GM21576 (cell line): Measurements from ENCODE around the gene ARHGAP29.
"Not testable (repeated sequence)": the region's sequence is repeated elsewhere in the genome, so short reads cannot be mapped to it uniquely, and the experiment has no call there.

Source experiments
- ATAC-seq: cut with Tn5 transposase; IDR thresholded peaks from one replicate; pipeline ENCODE4 v1.9.1; 2021; ENCODE audit warnings: mild to moderate bottlenecking, moderate library complexity; ENCODE audit not compliant: unreplicated experiment

Gene ARHGAP29

DNA sequence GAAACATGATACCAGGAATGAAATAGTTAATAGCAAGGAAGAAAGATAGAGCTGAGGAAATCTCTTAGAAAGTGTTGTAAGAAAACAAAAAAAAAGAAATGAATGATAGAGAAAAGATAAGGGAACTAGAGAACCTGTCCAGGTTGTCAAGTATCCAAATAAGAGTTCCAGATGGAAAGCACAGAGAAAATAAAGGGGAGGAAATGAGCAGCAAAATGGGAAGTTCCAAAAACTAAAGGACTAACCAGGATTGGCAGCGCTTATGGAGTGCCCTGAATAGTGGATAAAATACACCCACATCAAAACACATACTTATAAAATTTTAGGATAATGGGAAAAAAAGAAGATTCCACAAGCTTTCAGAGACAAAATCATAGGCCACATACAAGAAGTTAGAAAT, 55.2 kb downstream of the ARHGAP29 start:
- ATAC-seq, result no peak

DNA sequence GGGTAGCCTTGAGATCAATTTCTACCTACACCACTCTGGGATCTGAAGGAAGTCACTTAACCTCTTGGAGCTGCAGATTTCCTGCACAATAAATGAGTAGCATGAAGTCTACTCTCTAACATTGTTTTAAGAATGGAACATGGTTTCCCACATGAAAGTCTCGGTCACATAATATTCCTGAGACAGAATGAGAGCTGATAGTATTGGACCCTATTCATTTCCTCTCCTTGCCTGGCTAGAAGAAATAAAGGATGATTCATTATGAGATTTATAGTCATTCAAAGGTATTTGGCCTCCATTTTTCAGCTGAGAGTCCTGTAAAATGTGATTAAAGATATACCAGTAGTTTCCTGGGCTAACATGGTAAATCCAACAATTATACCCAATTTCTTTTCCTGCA, 56.7 kb downstream of the ARHGAP29 start:
- ATAC-seq, result no peak

DNA sequence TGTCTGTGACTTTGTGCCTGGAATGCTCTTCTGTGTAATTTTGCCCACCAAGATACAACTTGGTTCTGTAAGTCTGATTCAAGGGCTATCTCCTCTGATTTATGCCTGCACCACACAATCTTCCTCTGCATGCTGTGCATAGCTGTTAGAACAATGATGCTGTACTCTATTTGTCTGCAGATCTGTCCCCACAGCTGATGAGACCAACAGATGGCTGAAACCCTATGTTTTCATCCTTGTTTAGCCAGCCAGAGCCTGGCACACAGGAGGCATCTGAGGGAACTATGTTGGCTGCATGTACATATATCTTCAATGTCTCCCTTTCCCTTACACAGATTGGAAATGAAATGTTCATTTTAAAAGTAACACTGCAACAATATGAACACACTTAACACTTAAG, 58.5 kb downstream of the ARHGAP29 start:
- ATAC-seq, result no peak

DNA sequence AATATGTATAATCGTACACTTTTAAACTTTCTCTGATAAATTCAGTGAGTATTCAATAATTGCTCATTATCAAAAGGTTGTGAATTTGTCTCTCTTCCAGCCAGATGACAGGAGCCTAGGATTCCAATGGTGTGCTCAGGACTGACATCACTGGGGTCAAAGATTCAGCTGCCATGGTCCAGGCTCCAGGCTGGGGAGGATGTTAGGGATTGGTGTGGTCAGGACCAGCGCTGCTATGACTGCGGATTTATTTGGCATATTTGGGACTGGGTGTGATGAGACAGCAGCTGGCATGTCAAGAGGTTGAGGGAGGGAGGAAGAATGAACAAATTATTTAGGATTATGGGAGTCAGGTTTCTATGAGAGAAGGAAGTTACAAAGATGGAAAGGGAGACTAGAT, 68.3 kb downstream of the ARHGAP29 start:
- ATAC-seq, result no peak

DNA sequence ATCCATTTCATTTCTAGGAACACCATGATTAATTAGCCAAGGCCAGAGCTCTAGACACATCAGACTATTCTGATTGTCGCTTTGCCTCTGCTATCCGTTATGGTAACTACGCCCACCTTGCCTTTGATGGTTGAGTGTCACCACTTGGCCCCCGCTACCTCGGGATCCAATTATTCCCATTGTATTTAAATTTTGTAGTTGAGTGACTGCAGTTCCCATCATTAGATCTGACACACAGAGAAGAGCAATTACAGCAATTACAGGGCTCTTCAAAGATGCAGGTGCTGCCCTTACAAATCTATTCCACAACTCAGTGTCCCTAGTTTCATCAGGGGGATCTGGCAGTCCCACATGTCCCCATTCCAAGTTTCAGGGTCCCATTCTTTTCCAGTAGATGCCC, 71.5 kb downstream of the ARHGAP29 start:
- ATAC-seq, result no peak

DNA sequence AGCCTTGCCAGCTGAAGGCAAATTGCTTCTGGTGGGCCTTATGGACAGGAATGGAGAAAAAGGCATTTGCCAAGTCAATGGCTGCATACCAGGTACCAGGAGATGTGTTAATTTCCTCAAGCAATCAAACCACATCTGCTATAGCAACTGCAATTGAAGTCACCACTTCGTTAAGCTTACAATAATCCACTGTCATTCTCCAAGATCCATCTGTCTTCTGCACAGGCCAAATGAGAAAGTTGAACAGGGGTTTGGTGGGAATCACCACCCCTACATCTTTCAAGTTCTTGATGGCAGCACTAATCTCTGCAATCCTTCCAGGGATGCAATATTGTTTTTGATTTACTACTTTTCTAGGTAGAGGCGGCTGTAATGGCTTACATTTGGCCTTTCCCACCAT, 72.5 kb downstream of the ARHGAP29 start:
- ATAC-seq, result not testable (repeated sequence)

DNA sequence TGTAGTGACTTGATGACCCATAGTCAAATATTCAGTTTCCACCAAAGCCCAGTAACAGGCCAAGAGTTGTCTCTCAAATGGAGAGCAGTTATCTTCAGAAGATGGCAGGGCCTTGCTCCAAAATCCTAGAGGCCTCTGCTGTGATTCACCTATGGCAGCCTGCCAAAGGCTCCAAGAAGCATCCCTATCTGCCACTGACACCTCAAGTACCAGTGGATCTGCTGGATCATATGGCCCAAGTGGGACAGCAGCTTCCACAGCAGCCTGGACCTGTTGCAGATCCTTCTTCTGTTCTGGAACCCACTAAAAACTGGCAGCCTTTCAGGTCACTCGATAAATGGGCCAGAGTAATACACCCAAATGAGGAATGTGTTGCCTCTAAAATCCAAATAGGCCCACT, 73.3 kb downstream of the ARHGAP29 start:
- not testable (repeated sequence) for ATAC-seq

DNA sequence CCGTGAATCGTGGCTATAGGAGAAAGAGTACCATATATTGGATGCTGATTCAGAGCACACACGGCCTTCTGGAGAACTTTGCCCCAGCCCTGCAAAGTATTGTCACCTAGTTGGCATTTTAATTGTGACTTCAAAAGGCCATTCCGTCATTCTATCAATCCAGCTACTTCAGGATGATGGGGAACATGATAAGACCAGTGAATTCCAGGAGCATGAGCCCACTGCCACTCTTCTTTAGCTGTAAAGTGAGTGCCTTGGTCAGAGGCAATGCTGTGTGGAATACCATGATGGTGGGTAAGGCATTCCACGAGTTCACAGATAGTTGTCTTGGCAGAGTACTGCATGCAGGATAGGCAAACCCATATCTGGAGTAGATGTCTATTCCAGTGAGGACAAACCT, 74.1 kb downstream of the ARHGAP29 start:
- not testable (repeated sequence) for ATAC-seq

DNA sequence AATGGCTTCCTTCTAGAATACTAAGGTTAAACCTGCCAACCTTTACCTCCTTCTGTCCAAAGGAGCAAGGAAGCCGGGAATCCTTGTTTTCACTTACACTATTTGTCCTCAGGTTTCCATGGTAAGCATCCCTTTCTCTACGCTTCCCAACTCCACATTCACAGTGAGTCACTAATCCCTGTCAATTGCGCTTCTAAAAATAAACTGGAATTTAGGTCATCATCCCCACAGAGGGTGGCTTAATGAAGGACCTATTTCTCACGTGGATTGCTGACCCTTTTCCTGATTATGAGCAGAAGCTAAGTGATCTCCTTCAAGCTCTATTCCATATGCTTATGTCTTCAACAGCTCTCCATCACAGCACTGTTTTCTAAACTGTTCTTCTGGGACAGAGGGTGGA, 76.6 kb downstream of the ARHGAP29 start:
- no peak for ATAC-seq

DNA sequence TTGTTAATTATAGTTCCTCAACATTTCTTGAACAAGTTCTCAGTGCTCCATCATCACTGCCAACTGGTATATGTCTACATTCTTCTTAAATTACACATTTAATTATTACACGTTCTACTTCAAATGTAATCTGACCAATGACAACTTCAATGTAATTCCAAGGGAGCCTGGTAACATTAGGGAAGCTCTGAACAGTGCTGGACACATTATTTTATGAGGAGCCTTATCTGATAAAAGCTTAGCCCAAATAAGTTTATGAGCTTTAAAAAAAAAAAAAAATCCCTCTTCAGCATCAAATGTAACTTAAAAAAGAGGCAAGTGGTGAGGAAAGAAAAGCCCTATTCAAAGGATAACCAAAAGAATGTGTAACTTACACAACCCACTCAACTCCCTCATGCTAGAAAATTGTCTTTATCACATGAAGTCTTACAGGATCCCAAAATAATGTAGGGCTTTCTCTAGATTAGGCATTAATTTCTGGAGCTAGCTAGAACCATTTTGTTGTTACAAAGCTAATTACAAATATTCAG, 81.2 kb downstream of the ARHGAP29 start:
- ATAC-seq, result no peak

DNA sequence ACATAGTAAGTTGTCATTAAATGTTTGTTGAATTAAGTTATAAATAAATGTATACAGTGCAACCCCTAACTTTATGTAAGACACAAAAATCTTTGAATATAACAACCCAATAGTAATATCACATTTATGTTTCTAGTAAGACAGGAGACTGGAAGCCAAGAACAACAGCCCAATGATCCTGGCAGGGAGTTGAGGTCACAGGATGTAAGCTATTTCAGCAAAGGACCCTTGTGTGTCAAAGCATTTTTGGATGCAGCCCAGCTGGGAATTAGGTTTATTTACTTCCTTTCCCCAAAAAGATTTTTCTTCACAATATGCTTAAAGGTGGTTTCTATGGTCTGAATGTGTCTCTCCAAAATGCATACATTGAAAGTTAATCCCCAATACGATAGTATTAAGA, 82.4 kb downstream of the ARHGAP29 start:
- ATAC-seq, result no peak

DNA sequence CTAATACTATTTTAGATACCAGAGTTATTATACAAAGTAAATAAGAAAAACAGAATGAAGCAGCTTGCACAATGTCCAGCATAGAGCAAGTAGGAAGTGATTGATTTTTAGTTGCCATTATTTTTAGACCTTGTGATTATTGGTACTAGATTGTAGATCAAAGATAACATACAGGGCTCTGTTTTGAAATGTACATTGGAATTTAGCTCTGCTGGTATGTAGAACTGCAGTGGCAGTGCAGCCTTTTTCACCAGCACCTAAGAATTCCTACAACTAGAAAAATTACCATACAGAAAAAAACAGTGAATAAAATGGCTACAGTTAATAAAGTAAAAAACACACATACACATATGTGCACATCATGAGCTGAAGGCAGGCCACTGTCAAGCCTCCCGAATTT, 84.3 kb downstream of the ARHGAP29 start:
- no peak for ATAC-seq

DNA sequence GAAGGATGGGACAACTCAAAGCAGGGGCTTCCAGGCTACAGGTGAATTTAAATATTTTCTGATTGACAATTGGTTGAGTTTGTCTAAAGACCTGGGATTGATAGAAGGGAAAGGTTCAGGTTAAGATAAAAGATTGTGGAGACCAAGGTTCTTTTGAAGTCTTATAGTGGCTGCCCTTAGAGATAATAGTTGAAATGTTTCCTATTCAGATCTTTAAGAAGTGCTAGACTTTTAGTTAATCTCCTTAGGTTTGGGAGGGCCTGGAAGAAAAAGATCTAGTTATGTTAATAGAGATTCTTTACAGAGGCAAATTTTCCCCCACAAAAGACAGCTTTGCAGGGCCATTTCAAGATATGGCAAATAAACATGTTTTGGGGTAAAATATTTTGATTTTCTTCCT, 88.2 kb downstream of the ARHGAP29 start:
- not testable (repeated sequence) for ATAC-seq

DNA sequence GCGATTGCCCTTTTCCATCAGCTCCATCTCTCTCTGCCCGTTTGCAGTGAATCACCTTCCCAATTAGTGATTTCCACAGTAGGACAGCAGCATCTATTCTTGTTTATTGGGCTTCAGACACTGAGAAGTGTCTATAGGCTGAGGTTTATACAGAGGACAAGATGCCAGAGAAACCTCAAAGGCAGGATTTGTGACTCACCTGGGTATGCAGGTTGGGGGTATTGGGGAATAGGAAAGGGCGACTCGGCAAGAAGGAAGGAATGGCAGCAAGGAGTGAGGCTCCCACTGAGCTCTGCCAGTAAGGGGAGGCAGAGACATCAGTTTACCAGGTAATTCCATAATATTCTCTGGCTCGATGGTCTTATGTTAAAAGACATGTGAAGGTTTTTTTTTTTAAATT, 91.1 kb downstream of the ARHGAP29 start:
- no peak for ATAC-seq

DNA sequence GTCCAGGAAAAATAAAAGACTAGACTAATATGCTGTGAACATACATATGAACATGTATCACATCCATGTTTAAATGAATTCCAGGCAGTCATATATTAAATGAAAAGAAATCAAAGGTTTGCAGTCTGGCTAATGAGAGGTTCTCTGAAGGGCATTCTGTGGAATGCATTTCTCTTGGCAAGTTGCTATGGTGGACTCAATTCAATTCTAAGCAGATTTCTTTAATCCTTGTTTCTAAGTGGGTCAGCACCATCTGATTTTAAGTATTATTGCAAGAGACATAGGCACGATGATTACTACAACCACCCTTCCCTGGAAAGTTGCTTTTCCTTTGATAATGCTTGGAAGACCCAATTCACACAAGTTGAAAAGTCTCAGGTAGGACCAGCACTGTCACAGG, 92.5 kb downstream of the ARHGAP29 start:
- no peak for ATAC-seq

DNA sequence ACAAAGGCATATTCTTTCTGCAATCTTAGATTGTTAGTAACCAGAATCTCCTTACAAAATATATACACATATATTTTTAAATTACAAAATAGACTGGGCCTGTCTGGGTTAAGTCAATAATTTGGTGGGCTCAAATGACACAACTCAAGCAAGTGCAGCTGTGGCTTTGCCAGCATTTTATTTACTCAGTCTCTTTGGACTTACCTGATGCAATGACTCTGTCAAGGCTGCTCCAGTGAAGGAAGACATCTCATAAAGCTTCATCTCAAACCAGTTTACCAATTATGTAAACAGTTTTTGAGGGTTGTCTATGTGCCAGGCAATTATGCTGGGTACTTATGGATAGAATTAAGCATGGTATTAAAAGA, 93.6 kb downstream of the ARHGAP29 start:
- no peak for ATAC-seq

DNA sequence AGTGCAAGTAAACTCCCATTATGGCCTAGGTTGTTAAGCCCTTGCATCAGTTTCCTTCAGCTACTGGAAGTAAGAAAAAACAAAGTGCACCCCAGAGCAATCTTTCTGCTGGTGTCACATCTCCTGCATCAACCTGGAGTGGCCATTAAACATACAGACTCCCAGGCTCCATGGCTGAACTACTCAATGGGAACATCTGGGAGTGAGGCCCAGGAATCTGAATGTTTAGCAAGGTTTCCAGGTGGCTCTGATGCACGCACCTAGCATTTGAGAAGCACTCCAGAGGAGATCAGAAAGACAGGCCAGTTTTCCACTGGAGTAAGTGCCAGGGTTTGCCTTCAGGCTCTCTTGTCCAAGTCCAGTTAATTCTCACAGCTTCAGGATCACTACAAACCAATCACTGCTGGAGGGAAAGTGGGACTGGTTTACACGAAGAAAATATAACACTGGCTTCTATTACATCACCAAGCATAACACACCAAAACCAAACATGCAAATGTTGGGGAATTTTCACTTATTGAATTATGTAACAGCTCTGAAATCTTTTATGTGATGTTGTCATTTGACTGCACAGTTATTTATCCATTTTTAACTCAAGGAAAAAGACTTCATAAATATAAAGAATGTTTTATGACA, 94.1 kb downstream of the ARHGAP29 start:
- ATAC-seq, result no peak

DNA sequence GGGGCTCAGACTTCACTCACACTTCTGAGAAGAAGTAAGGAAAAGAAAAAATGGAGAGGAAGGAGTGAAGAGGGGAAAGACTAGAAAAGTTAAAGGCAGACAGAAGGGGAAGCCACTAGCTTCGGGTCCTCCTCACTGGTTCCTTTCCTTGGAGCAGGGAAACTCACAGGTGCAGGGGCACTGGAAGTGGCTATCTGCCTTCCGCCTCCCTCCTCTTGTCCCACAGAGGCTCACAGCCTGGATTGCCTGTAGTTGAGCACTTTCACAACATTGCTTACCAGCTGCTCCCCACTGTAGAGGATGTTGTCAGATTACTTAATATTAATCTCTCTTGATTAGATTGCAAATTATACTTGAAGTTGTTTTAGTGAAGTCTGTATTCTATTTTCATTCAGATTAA, 94.8 kb downstream of the ARHGAP29 start:
- no peak for ATAC-seq

DNA sequence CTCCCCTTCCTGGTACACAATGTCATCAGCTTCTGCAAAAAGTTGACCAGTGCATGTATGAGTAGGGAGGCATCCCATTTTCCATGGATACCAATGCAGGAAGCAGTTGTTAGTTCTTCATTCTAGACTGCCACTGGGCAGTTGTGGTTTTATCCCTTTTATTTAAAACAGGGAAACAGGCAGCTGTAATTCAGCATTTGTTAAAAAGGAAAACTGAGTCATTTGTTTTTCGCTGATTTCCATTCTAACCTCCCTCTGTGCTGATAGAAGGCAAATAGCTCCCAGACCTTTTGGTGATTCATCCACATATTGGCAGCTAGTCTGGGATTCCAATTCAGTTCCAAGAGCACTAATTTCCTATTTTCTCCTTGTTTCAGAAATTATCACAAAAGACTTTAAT, 95.4 kb downstream of the ARHGAP29 start:
- ATAC-seq, result no peak

DNA sequence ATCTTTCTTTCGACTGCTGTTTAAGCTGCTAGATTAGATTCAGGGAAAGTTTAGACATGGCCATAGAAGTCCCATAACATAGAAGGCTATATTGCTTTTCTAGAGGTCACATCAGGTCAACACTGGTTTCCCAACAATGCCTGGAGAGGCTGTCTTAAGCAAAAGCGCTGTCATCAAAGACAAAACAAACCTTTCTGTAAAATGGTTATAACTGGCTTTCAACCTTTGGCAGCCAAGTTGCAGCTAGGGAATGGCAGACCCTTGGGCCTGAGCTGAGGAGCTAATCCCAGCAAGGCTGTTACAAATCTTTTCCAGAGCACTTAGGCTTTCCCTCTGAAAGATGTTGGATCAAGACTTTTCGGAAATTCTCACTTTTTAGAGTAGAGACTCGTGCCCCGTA, 105.3 kb downstream of the ARHGAP29 start:
- ATAC-seq, result no peak

DNA sequence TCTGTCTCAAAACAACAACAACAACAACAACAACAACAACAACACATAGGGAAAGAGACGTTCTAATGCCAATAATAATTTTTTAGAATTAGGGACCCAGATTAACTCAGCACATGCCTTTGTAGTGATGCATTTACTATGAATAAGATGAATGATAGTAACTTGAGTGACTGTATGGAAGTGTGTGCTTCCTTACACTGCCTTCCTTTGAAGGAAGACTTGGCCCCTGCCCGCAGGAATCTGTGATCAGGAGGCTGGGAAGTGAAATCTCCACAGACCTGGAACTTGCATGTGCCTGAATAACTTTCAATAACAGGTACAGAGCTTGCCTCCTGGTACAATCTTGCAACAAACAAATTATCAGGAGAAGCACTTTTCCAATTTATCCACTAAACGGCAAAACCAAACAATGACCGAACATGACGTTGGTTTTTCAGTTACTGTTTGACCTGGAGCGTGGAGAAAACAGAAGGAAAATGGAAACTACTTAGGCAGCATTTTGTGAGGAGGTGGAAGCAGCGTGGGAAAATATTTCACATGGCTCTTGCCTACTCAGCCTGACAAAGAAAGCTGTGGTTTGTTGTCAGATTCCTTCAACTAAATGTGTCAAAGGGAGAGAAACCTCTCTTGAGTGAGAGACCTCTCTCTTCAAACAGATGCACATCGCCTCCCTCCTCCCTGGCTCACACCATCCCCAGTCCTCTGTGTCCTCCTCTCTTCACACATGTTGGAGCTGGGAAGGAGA, 106.4 kb downstream of the ARHGAP29 start:
- ATAC-seq, result no peak

DNA sequence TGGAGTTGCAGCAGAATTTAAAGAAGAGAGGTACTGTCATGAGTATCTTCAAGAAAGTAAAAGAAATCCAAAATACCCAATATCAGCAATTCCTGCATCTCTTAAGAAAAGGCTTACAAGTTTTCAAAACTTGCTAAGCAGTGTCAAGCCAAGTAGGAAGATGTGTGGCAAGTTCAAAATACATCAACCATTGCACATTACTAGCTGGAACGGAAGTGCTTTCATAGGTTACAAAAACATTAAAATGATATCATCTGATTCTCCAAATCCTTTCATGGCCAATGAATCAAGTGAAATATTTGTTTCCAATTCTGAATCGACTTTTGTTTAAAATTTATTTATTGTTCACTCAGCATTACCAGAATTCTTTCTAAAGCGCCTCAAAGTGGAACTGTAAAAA, 110.7 kb downstream of the ARHGAP29 start:
- ATAC-seq, result no peak
